ENCODE measurements around the gene SART1.

Gene SART1

DNA sequence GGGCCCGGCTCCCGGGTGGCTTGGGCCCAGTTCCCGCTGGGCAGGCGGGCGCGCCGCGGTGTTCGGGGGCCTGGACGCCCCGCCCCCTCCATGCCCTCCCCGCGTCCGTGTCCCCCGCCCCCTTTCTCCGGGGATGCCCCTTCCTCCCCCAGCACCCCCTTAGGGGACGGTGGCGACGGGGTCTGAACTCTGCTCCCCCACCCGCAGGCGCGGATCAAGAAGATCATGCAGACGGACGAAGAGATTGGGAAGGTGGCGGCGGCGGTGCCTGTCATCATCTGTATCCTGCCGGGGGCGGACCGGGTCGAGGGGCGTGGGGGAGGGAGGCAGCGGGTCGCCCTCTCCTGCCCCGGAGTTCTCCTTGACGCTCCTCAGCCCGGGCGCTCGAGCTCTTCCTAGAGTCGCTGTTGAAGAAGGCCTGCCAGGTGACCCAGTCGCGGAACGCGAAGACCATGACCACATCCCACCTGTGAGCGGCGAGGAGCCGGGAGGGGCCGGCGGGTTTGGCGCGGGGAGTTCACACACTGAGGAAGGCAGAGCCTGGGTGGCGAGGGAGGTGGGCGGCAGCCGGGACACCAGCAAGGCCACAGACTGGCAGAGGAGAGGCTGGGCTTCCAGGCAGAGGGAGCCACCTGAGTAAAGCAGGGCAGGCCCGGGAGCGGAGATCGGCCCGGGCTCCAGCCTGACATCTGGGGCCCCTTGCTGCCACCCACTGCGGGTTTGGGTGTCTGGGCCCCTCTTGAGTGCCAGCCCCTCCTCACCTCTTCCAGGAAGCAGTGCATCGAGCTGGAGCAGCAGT is 41.8 kb upstream of the SART1 start:
- Histone ChIP-seq H3K4me1 (ENCODE audit: control insufficient read depth, insufficient read depth, low read length) (peaks cover 45% of the 10 kb centered on the region), H3K36me3 (ENCODE audit: control insufficient read depth, insufficient read depth, low read length, severe bottlenecking) (peaks cover 21% of the 10 kb centered on the region), H3K27me3 (replicated peaks; ENCODE audit: control insufficient read depth, insufficient read depth, low read length) (no peaks in the 10 kb centered on the region), H3K9ac (ENCODE audit: low read length) (peak overlapping the region; percentile 92), H3K9me3 (ENCODE audit: control insufficient read depth, low read length) (no peaks in the 10 kb centered on the region), H3K4me3 (ENCODE audit: low read length) (peak overlapping the region; percentile 92)
- DNase-seq (ENCODE audit: low read depth): peak; percentile 50

DNA sequence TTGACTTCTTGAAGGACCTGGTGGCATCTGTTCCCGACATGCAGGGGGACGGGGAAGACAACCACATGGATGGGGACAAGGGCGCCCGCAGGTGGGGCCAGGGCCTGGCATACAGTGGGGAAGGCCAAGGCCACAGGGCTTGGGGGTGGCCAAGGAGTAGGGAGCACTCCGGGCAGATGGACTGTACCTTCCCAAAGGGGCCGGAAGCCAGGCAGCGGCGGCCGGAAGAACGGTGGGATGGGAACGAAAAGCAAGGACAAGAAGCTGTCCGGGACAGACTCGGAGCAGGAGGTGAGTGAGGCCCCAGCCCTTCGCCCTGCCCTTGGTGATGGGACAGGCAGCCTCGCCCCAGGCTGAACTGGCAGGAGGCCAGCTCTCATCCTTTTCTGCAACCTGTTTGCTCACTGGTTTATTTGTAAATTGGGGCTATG is 41.1 kb upstream of the SART1 start:
- H3K27me3 ChIP-seq (replicated peaks; ENCODE audit: control insufficient read depth, insufficient read depth, low read length): no peaks in the 10 kb centered on the region
- DNase-seq (ENCODE audit: low read depth): no peak
- H3K9me3 ChIP-seq (ENCODE audit: control insufficient read depth, low read length): no peaks in the 10 kb centered on the region
- H3K4me3 ChIP-seq (ENCODE audit: low read length): peak overlapping the region; percentile 92
- peaks cover 26% of the 10 kb centered on the region for H3K36me3 ChIP-seq (ENCODE audit: control insufficient read depth, insufficient read depth, low read length, severe bottlenecking)
- peaks cover 39% of the 10 kb centered on the region for H3K4me1 ChIP-seq (ENCODE audit: control insufficient read depth, insufficient read depth, low read length)
- H3K9ac ChIP-seq (ENCODE audit: low read length): peak overlapping the region; percentile 92

DNA sequence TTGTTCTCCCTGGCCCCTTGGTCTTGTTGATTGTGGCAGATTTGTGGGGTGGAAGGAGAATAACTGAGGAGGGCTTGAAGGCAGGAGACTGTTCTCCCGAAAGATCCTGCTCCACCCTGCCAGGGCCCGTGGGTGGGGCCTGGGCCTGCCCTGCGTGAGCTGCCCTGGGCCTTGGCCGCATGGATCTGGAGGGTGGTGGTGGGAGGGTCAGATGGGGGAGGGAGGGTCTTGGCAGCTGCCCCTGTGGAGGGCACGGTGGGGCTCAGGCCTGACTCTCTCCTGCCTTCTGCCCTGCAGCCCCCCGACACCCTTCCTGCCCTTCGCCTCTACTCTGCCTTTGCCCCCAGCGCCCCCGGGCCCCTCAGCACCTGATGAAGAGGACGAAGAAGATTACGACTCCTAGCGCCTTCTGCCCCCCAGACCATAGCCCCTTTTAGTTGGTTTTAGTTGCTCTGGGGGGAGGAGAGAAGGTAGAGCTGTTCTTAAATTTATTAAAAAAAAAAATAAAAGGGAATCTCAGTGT is 40.4 kb upstream of the SART1 start:
- Histone ChIP-seq H3K36me3 (ENCODE audit: control insufficient read depth, insufficient read depth, low read length, severe bottlenecking) (peaks cover 26% of the 10 kb centered on the region), H3K9me3 (ENCODE audit: control insufficient read depth, low read length) (no peaks in the 10 kb centered on the region), H3K27me3 (replicated peaks; ENCODE audit: control insufficient read depth, insufficient read depth, low read length) (no peaks in the 10 kb centered on the region), H3K4me3 (ENCODE audit: low read length) (peak overlapping the region; percentile 92), H3K4me1 (ENCODE audit: control insufficient read depth, insufficient read depth, low read length) (peaks cover 32% of the 10 kb centered on the region), H3K9ac (ENCODE audit: low read length) (peak overlapping the region; percentile 92)
- no peak for DNase-seq (ENCODE audit: low read depth)

DNA sequence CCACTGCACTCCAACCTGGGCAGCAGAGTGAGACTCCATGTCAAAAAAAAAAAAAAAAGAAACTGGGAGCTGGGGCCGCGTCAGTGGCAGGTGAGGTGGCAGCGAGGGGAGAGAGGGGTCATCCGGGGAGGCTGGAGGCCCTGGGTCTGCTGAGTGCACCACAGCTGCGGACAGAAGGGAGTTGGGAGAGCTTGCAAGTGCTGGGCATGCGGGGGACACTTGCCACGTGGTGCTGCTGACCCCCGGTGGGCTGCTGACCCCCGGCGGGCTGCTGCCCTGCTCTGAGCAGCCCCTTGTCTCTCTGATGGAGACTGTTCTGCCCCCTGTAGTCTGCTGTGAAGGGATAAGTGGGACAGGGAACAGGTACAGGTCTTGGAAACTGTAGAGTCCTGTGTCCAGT is 39.7 kb upstream of the SART1 start:
- Histone ChIP-seq H3K4me1 (ENCODE audit: control insufficient read depth, insufficient read depth, low read length) (peaks cover 24% of the 10 kb centered on the region), H3K27me3 (replicated peaks; ENCODE audit: control insufficient read depth, insufficient read depth, low read length) (no peaks in the 10 kb centered on the region), H3K9me3 (ENCODE audit: control insufficient read depth, low read length) (no peaks in the 10 kb centered on the region), H3K36me3 (ENCODE audit: control insufficient read depth, insufficient read depth, low read length, severe bottlenecking) (peaks cover 26% of the 10 kb centered on the region), H3K9ac (ENCODE audit: low read length) (peak overlapping the region; percentile 60), H3K4me3 (ENCODE audit: low read length) (no peak overlapping the region)
- DNase-seq (ENCODE audit: low read depth): no peak

DNA sequence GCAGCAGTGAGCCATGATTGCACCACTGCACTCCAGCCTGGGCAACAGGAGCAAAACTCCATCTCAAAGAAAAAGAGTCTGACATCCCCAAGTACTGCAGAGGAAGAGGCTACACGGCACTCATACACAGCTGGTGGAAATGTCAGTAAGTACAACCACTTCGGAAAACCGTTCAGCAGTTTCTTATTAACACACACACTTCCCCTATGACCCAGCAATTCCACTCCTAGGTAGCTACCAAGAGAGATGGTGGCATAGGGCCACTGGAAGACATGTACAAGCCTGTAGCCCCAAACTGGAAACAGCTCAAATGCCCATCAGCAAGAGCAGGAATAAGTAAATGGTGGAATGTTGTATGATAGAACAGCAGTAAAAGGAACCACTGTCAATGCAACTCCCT is 39.0 kb upstream of the SART1 start:
- Histone ChIP-seq H3K9ac (ENCODE audit: low read length) (no peak overlapping the region), H3K36me3 (ENCODE audit: control insufficient read depth, insufficient read depth, low read length, severe bottlenecking) (peaks cover 26% of the 10 kb centered on the region), H3K9me3 (ENCODE audit: control insufficient read depth, low read length) (no peaks in the 10 kb centered on the region), H3K27me3 (replicated peaks; ENCODE audit: control insufficient read depth, insufficient read depth, low read length) (no peaks in the 10 kb centered on the region), H3K4me1 (ENCODE audit: control insufficient read depth, insufficient read depth, low read length) (peaks cover 17% of the 10 kb centered on the region), H3K4me3 (ENCODE audit: low read length) (no peak overlapping the region)
- DNase-seq (ENCODE audit: low read depth): no peak

- DNase-seq (ENCODE audit: low read depth): no peak
- Histone ChIP-seq H3K36me3 (ENCODE audit: control insufficient read depth, insufficient read depth, low read length, severe bottlenecking) (peaks cover 26% of the 10 kb centered on the region), H3K4me3 (ENCODE audit: low read length) (no peak overlapping the region), H3K9me3 (ENCODE audit: control insufficient read depth, low read length) (no peaks in the 10 kb centered on the region), H3K4me1 (ENCODE audit: control insufficient read depth, insufficient read depth, low read length) (peaks cover 6% of the 10 kb centered on the region), H3K9ac (ENCODE audit: low read length) (no peak overlapping the region), H3K27me3 (replicated peaks; ENCODE audit: control insufficient read depth, insufficient read depth, low read length) (no peaks in the 10 kb centered on the region)
Measured at GRCh38 chr11:65925397-65925796, 36.1 kb upstream of the SART1 start.

DNA sequence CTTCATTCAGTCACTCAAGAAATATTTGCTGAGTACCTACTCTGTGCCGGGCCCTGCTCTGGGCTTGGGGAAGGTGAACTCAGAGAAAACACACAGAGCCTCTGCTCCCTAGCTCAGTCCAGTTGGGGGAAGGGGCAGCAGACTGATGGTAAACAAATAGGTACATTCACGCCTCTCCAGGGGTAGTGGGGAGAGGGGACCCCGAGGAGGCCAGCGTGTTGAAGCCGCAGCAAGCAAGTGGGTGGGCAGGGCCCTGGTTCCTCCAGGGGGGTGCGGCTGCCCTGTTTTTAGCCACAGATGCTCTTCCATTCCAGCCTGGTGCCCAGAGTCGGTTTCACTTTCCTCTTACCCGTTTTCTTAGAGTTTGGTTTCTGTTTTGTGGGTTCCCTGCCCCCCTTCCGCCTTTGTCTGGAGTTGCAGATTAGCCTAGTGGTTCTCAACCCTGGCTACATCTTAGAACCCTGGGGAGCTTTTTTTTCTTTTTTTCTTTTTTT is 33.6 kb upstream of the SART1 start:
- peaks cover 15% of the 10 kb centered on the region for H3K36me3 ChIP-seq (ENCODE audit: control insufficient read depth, insufficient read depth, low read length, severe bottlenecking)
- H3K4me1 ChIP-seq (ENCODE audit: control insufficient read depth, insufficient read depth, low read length): peaks cover 12% of the 10 kb centered on the region
- no peak for DNase-seq (ENCODE audit: low read depth)
- no peaks in the 10 kb centered on the region for H3K9me3 ChIP-seq (ENCODE audit: control insufficient read depth, low read length)
- H3K27me3 ChIP-seq (replicated peaks; ENCODE audit: control insufficient read depth, insufficient read depth, low read length): no peaks in the 10 kb centered on the region
- no peak overlapping the region for H3K9ac ChIP-seq (ENCODE audit: low read length)
- no peak overlapping the region for H3K4me3 ChIP-seq (ENCODE audit: low read length)

GRCh38 chr11:65928667-65929066 is 32.9 kb upstream of the SART1 start:
- peaks cover 7% of the 10 kb centered on the region for H3K36me3 ChIP-seq (ENCODE audit: control insufficient read depth, insufficient read depth, low read length, severe bottlenecking)
- H3K27me3 ChIP-seq (replicated peaks; ENCODE audit: control insufficient read depth, insufficient read depth, low read length): no peaks in the 10 kb centered on the region
- H3K9ac ChIP-seq (ENCODE audit: low read length): no peak overlapping the region
- no peak for DNase-seq (ENCODE audit: low read depth)
- H3K4me1 ChIP-seq (ENCODE audit: control insufficient read depth, insufficient read depth, low read length): peaks cover 12% of the 10 kb centered on the region
- no peaks in the 10 kb centered on the region for H3K9me3 ChIP-seq (ENCODE audit: control insufficient read depth, low read length)
- no peak overlapping the region for H3K4me3 ChIP-seq (ENCODE audit: low read length)

DNA sequence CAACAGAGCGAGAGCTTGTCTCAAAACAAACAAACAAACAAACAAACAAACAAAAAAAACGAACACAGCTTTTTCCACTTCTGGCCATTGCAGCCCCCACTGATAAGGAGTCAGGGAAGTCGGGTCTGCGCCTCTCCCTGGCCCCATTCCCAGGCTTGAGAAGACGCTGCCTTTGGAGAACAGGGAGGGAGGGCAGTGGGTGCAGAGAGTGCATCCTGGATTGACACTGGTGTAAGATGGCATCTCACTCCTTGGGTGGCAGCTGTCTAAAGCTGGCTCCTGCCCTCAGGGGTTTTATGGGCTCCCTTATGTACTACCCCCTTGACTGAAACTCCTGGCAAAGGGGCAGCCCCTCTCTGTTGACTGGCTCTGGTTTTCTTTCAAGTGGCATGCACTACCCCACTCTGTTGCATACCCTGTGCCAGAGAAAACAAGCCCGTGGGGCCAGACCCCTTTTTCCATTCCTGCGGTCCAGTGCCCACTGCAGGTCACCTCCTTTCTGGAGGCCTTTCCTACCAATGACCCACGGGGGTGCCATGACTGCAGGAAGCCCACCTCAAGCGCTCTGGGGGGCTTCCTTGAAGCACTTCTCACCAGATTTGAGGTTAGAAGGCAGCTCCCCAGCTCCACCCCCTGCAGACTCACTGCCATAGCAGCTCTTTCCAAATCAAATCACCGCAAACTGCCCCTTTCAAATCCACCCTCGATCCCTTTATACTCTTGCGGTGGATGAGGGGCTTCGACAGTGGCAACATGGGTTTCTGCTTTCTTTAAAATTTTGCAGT is 29.6 kb upstream of the SART1 start:
- no peak overlapping the region for H3K9ac ChIP-seq (ENCODE audit: low read length)
- H3K36me3 ChIP-seq (ENCODE audit: control insufficient read depth, insufficient read depth, low read length, severe bottlenecking): no peaks in the 10 kb centered on the region
- no peaks in the 10 kb centered on the region for H3K9me3 ChIP-seq (ENCODE audit: control insufficient read depth, low read length)
- DNase-seq (ENCODE audit: low read depth): no peak
- no peaks in the 10 kb centered on the region for H3K27me3 ChIP-seq (replicated peaks; ENCODE audit: control insufficient read depth, insufficient read depth, low read length)
- H3K4me3 ChIP-seq (ENCODE audit: low read length): no peak overlapping the region
- H3K4me1 ChIP-seq (ENCODE audit: control insufficient read depth, insufficient read depth, low read length): peaks cover 12% of the 10 kb centered on the region

GRCh38 chr11:65932558-65932919 is 29.0 kb upstream of the SART1 start:
- H3K9me3 ChIP-seq (ENCODE audit: control insufficient read depth, low read length): no peaks in the 10 kb centered on the region
- no peaks in the 10 kb centered on the region for H3K27me3 ChIP-seq (replicated peaks; ENCODE audit: control insufficient read depth, insufficient read depth, low read length)
- DNase-seq (ENCODE audit: low read depth): peak; percentile 21
- H3K4me3 ChIP-seq (ENCODE audit: low read length): no peak overlapping the region
- H3K4me1 ChIP-seq (ENCODE audit: control insufficient read depth, insufficient read depth, low read length): peaks cover 12% of the 10 kb centered on the region
- no peak overlapping the region for H3K9ac ChIP-seq (ENCODE audit: low read length)
- no peaks in the 10 kb centered on the region for H3K36me3 ChIP-seq (ENCODE audit: control insufficient read depth, insufficient read depth, low read length, severe bottlenecking)

DNA sequence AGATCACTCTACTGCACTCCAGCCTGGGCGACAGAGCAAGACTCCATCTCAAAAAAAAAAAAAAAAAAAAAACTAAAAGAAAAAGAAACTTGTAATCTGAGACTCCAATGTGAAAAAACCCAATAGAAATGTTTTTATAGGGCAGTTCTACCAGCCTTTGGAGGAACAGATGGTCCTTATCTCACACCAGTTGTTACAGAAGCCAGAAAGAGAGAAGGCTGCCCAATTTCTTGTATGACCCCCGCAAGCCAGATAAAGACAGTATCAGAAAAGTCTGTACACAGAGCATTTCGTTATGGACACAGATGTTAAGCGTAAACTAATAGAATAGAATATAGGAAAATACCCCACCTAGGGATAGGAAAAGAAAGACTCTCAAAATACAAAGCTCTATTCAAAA is 27.5 kb upstream of the SART1 start:
- Histone ChIP-seq H3K4me3 (ENCODE audit: low read length) (no peak overlapping the region), H3K9me3 (ENCODE audit: control insufficient read depth, low read length) (no peaks in the 10 kb centered on the region), H3K9ac (ENCODE audit: low read length) (no peak overlapping the region), H3K4me1 (ENCODE audit: control insufficient read depth, insufficient read depth, low read length) (peaks cover 12% of the 10 kb centered on the region), H3K36me3 (ENCODE audit: control insufficient read depth, insufficient read depth, low read length, severe bottlenecking) (no peaks in the 10 kb centered on the region), H3K27me3 (replicated peaks; ENCODE audit: control insufficient read depth, insufficient read depth, low read length) (no peaks in the 10 kb centered on the region)
- DNase-seq (ENCODE audit: low read depth): peak; percentile 19
